AG08396 (cell line): ENCODE data around the gene YPEL4.
A peak's percentile ranks its signal among the peaks of the same experiment; 100 is the strongest.

Source experiments
- DNase-seq: peaks from one replicate; pipeline ENCODE4 v3.0.0; 2012; ENCODE audit warnings: low spot score, mixed read lengths

Gene YPEL4

DNA sequence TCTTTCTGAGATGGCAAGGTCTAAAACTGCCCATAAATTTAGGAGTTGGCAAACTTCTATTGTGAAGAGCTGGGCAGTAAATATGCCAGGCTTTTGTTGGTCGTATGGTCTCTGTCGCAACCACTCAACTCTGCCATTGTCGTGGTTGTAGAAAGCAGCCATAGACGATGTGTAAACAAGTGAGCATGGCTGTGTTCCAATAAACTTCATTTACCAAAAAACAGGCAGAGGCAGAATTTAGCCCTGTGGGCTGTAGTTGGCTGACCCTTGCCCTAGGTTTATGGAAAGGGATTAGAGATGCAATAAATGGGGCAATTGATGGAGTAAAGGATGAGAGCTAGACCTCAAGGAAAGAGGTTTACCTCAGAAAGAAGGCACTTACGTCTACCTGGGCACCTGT is 17.6 kb downstream of the YPEL4 start:
- DNase-seq = no peak

DNA sequence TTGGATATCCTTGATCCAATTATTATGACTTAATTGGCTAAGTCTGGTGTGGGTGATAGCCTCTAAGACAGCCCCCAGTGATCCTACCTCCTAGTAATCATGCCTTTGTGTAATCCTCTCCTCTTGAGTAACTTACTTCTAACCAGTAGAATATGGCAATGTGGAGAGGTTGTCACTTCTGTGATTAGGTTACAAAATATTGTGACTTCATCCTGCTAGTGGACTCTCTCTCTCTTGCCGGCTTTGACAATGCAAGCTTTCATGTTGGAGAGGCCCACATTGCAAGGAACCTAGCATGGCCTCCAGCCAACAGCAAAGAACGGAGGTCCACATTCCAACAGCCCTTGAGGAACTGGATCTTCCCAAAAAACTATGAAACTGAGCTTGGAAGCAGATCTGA is 19.5 kb downstream of the YPEL4 start:
- no peak for DNase-seq

DNA sequence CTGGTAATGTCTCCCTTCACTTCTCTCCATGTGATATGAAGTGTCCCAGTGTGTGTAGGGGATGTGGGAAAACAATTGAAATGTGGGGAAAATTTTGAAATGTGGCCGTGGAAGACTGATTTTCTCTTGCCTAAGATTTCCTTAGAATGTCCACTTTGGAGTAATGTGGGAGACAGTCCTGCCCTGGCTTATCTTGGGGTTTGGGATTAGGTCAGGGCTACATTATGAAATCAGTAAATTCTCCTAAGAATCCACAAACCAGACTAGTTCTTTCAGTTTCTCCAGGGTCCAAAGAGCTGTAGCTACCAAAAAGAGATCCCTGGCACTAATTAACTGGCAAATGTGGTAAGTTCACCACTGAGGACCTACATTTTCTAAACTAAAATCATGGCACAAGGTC is 22.8 kb downstream of the YPEL4 start:
- DNase-seq = no peak

DNA sequence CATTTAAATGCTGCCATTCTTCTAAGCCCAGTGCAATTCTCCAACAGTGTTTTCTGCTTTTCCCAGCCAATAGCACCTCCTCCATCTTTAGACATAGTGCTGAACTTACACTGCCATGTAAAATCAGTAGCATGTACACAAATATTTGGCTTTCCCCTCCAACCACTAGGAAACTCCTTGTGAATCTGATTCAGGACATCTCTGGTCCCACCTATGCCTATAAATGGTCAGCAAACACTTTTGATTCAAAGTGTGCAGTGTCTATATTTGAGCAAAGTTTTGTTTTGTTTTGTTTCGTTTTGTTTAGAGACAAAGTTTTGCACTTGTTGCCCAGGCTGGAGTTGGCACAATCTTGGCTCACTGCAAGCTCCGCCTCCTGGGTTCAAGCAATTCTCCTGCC is 24.8 kb downstream of the YPEL4 start:
- DNase-seq = no peak

DNA sequence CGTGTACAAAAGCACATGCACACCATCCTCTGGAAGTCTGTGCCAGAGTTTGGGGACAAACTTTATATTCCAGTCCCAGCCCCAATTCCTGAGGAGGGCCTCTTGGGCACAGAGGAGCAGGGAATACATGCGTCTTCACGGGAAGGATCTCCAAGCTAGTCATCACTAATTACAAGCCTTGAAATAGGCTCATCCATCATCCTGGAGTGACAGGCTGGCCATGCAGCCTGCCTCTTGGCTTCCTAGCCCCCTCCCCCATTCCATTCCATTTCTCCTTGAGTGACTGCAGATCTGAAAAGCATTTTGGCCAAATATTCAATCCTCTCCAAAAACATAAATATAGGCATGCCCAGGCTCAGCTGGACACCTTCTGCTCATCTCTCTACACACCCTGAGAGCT is 27.4 kb downstream of the YPEL4 start:
- no peak for DNase-seq

DNA sequence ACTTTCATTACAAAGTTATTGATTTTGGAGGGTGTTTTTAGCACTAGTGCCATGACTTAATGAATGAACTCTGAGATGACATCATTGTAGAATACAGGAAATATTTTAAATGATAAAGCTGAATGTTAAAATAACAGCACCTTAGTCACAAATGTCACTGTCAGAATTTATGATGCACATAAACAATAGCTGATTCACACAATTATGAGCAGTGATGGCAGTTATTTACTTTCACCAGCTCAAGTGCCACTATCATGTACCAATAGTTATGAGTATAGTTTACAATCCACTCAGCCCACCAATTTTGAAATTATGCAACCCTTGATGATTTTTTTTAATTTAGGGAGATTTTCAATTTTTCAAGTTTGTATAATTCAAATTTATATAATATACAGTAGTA is 29.2 kb downstream of the YPEL4 start:
- DNase-seq = no peak

DNA sequence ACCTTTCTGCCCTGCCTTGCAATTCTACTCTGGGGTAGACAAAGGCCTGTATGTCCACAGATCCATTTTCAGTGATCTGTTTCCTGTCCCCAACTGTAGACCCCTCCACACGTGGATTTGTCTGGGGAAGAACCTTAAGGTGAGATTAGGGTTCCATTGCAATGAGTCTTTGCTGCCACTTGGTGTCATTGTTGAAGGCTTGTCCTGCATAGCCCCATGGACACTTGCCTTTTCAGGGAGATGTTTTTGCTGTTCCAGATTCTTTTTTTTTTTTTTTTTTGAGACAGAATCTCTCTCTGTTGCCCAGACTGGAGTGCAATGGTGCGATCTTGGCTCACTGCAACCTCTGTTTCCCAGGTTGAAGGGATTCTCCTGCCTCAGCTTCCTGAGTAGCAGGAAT is 30.4 kb downstream of the YPEL4 start:
- no peak for DNase-seq

DNA sequence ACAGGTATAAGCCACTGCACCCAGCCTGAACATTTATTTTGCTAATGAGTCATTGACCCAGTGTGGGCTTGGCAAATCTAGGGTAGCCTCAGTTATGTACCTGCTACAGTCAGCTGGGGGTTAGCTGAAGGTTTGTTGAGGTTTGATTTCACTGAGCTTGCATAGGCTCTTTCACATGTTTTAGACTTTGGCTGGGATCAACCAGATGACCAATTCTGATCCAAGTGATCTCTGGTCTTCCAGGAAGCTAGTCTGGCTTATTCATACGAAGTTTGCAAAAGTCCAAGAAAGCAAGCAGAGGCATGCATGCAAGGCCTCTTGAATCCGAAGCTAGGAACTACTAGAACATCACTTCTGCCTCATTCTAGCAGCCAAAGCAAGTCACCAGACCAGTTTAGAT is 31.3 kb downstream of the YPEL4 start:
- DNase-seq = no peak

DNA sequence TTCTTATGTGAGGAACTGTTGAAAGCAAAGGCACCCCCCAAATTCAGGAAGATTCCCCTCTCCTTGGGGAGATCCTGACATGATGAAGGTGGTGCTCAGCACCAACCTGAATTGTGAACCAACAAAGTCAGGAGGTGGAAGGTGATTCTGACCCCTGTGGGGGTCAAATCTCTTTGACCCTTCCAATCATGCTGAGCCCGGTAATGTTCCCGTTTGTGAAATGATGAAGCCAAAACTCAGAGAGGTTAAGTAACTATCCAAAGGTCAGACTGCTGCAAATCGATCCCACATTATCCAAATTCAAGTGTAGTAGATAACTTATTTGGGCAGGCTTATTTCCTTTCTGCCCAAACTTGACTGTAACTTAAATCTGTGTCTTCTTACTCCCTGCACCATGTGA is 33.1 kb downstream of the YPEL4 start:
- no peak for DNase-seq

DNA sequence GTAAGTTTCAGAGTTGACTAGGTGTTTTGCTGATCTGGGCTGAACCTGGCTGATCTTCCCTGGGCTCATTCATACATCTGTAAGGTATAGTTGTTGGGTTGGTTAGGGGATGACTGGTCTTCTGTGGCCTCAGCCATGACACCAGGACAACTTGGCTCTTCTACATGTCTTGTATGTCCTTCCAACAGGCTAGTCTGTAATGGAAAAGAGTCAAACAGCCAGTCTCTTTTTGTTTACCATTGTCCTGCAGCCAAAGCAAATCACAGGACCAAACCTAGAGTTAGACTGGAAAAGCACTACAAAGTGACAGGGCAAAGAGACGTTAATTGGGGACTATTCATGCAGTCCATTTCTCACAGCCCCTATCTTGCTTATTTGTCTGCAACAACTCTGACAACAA is 34.4 kb downstream of the YPEL4 start:
- no peak for DNase-seq

DNA sequence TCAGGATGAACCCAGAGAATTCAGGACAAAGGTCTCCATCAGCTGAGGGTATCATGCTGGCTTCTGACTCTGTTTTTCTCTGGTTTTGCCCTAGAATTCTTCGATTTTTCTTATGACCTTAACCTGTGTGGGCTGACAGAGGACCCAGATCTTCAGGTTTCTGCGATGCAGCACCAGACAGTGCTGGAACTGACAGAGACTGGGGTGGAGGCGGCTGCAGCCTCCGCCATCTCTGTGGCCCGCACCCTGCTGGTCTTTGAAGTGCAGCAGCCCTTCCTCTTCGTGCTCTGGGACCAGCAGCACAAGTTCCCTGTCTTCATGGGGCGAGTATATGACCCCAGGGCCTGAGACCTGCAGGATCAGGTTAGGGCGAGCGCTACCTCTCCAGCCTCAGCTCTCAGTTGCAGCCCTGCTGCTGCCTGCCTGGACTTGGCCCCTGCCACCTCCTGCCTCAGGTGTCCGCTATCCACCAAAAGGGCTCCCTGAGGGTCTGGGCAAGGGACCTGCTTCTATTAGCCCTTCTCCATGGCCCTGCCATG is 35.4 kb downstream of the YPEL4 start:
- DNase-seq = no peak

DNA sequence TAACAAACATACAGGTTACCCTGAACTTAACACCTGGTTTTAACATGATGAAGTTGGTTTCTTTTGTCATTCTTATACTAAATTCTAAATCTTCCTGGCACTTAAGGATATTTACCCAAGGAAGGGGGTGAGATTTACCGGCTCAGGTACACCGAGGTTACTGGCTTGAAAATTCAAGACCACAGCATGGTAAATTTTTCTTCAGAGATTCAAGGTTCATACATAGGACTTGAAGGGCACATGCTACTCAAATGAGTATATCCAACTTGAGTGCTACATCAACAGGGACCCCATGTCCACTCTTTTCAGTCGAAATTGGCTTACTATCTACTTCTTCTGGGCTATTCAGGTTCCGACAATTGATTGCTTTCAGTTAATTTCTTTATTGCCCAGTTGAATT is 39.5 kb downstream of the YPEL4 start:
- no peak for DNase-seq

DNA sequence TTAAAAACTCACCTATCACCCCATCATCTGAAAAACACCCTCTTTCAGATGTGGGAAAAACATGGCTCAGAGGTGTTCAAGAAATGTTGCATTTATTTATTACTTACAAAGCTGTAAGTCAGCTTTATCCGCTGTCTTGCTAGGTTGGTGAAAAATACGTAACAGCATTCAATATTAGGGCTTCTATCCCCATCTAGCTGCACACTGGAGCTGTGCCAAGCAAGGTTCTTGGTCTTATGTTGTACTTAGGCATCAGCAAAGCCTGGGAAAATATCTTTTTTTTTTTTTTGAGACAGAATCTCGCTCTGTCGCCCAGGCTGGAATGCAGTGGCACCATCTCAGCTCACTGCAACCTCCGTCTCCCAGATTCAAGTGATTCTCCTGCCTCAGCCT is 44.7 kb downstream of the YPEL4 start:
- DNase-seq = no peak

DNA sequence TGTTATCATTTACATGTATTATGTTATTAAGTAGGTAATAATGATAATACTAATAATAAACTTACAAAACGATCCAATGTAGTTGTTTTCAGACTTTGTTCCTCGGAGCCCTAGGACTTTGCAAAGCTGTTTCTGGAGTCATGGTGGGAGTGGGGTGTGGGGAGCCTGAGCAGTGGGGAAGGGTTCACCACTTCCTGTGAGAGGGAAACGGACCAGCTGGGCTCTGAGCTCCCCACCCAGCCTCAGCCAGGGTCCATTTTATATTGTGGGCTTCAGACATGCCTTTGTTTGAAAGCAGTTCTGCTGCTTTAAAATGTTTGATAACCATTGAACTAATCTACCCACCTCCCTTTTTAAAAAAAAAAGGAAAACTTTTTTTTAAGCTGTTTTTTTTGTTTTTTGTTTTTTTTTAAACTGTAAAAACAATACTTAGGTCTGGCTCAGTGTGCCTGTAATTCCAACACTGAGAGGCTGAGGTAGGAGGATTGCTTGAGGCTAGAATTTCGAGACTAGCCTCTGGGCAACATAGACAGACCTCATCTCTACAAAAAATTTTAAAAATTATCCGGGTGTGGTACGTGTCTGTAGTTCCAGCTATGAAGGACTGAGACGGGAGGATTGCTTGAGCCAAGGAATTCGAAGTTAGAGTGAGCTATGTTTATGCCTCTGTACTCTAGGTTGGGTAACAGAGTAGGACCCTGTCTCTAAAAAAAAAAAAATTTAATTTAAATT is 45.2 kb downstream of the YPEL4 start:
- DNase-seq = no peak

DNA sequence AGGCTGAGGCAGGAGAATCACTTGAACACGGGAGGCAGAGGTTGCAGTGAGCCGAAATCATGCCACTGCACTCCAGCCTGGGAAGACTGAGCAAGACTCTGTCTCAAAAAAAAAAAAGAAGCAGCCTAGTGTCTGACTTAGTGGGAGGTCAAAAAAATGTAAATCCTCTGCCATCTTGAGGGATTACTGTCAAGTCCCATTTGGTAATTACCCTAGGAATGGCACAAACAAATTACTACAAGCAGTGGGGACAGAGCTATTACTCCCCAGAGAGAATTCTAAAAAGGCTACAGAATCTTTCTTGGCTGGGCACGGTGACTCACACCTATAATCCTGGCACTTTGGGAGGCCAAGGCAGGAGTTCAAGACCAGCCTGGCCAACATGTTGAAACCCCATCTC is 48.4 kb downstream of the YPEL4 start:
- DNase-seq = no peak

DNA sequence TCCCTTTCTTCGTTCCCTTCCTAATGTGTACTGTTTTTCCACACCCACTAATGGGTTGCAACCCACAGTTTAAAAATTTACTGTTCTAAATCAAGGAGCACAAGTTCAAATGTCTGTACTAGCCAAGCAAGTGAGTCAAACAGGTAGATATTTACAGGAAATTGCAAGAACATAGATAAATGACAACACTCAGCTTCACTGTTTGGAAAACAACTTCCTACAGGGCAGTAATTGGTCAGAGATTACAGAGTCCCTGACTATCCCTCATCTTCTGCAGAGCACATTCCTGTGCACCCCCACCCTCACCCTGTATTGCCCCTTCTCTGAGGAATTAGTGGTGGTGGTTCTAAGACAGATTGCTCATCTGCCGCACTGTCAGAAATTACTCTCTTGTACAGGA is 50.3 kb downstream of the YPEL4 start:
- DNase-seq = no peak

DNA sequence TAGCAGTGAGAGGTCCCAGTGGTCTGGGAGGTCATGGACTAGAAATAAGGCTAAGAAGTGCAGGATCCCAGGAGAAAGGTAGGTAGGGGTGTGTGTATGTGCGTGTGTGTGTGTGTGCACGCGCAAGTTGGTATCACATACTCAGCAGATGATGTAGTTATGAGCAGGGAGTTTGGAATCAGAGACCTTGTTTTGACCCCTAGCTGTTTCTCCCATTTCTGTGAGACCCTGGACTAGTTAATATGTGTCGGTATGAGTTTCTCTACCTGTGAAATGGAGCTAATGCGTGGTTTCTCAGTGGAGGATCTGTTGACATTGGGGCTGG is 50.9 kb downstream of the YPEL4 start:
- peak; percentile 56 for DNase-seq

DNA sequence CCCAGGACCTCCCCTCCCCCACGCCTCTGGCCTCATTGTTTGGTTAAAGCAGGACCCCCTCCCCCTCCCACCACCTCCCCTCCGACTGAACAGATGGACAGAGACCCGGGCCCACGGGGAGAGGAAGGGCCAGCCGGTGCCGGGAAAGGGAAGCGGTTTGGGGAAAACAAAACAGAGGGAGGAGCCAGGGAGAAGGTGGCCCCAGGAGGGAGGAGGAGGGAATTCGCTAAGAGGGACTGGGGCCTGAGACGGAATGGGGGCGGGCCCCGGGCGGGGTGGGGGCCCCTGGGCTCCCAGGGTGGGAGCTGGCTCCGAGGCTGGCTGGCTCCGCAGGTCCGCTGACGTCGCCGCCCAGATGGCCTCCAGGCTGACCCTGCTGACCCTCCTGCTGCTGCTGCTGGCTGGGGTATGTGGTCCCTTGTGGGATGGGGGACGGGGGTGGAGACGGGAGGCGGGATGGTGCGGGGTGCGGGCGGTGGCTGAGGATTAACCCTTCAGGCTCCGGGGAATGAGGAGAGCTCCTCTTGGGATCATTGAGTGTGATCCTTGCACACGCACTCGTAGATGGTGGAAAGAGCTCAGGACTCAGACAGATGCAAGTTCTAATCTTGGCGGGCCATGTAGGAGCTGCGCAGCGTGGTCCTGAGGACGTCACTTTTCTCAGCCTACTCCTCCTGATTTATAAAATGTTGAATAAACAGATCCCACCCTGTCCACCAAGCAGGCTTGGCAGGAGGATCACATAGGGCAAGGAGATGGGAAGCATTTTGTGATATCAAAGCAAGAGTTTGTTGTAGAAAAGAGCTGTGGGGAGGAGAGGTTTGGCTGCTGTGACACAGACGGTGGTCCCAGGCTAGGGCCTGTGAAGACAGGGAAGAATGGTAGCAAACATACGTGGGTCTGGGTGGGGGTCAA is 51.5 kb downstream of the YPEL4 start:
- DNase-seq = peak; percentile 87

DNA sequence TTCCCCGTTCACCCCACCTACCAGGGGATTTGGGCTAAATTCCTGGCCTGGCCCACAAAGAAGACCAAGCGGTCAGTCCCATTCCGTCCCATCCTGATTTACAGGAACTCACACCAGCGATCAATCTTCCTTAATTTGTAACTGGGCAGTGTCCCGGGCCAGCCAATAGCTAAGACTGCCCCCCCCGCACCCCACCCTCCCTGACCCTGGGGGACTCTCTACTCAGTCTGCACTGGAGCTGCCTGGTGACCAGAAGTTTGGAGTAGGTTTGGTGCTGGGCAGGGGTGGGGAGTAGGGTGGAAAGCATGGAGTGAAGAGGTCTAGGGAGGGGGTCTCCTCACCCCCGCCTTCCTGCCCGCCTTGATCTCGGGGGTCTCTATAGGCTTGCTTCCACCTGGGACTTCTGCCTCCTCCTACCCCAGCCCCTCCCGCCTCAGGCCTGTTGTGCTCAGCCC is 52.2 kb downstream of the YPEL4 start, which contains the start of gene SERPING1:
Gene SERPING1 (plus strand): TSS at position 225 of the 455 bp plus-strand sequence. CDS start 586 bp downstream, outside the sequence.
- DNase-seq = peak; percentile 46

DNA sequence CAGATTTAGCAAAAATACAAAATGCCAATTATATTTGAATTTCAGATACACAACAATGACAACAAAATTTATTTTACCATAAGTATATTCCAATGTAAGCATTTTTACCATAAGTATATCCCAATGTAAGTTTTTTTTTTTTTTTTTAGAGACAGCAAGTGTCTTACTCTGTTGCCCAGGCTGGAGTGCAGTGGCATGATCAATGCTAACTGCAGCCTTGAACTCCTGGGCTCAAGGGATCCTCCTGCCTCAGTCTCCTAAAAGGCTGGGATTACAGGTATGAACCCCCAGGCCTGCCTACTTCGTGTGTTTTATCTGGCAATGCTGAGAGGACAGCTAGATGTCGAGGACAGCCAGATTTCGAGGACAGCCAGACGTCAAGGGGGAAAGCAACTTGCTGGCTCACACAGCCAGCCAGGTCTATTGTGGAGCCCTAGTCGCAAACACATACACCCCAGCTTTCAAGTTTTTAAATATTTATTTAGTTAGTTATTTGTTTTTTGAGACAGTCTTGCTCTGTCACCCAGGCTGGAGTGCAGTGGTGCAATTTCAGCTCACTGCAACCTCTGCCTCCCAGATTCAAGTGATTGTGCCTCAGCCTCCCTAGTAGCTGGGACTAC is 53.3 kb downstream of the YPEL4 start:
- DNase-seq = no peak
